DND-41 (cell line): Measurements from ENCODE around the gene TMEM184A.

ENCODE experiments used
- ATAC-seq: fragments of 200-7000 bp; cut with Tn5 transposase; 3 replicates; pipeline ENCODE4 v1.9.1; 2021; ENCODE audit warnings: low read depth; ENCODE audit not compliant: insufficient read depth
- DNase-seq: peaks from one replicate; pipeline ENCODE4 v3.0.0-alpha.2; 2020
- H2AFZ ChIP-seq: 2 replicates; pipeline ENCODE4 v1.6.0; 2012; ENCODE audit warnings: low read depth, low read length
- H3K27ac ChIP-seq: 2 replicates; pipeline ENCODE4 v1.5.1; 2012; ENCODE audit warnings: low read length, inconsistent platforms
- H3K27me3 ChIP-seq: fragments of 200-600 bp; sonication (generic); 2 replicates; pipeline ENCODE4 v1.6.0; 2012; ENCODE audit warnings: low read length, mild to moderate bottlenecking, inconsistent platforms; ENCODE audit not compliant: insufficient read depth, poor library complexity
- H3K36me3 ChIP-seq: 2 replicates; pipeline ENCODE4 v1.5.1; 2012; ENCODE audit warnings: low read length, inconsistent platforms; ENCODE audit not compliant: insufficient read depth
- H3K4me1 ChIP-seq: 2 replicates; pipeline ENCODE4 v1.5.1; 2012; ENCODE audit warnings: mild to moderate bottlenecking, low read length; ENCODE audit not compliant: insufficient read depth
- H3K4me2 ChIP-seq: 2 replicates; pipeline ENCODE4 v1.6.0; 2012; ENCODE audit warnings: mild to moderate bottlenecking, moderate library complexity, low read length, inconsistent platforms; ENCODE audit not compliant: insufficient read depth
- H3K4me3 ChIP-seq, 2 experiments: fragments of 200-600 bp in 1 of 2; shearing (Covaris generic) in 1 of 2; 2 replicates each; pipeline ENCODE4 v1.5.1; 2012 to 2016; ENCODE audit warnings: inconsistent platforms in 2 of 2, low read length in 2 of 2, mild to moderate bottlenecking in 2 of 2, low read depth in 1 of 2, moderate library complexity in 1 of 2
- H3K79me2 ChIP-seq: 2 replicates; pipeline ENCODE4 v1.6.0; 2012; ENCODE audit warnings: low read length, inconsistent platforms; ENCODE audit not compliant: insufficient read depth
- H3K9ac ChIP-seq: 2 replicates; pipeline ENCODE4 v1.6.0; 2012; ENCODE audit warnings: low read depth, mild to moderate bottlenecking, inconsistent platforms, low read length, moderate library complexity
- H3K9me3 ChIP-seq: 2 replicates; pipeline ENCODE4 v1.5.1; 2012; ENCODE audit warnings: low read length, moderate library complexity, mild to moderate bottlenecking, inconsistent platforms; ENCODE audit not compliant: insufficient read depth, severe bottlenecking
- H4K20me1 ChIP-seq: 2 replicates; pipeline ENCODE4 v1.6.0; 2012; ENCODE audit warnings: low read length; ENCODE audit not compliant: insufficient read depth
- CTCF ChIP-seq: IDR thresholded peaks from 2 replicates; pipeline ENCODE4 v1.5.1; 2012; ENCODE audit warnings: borderline replicate concordance, low read length, moderate library complexity, mild to moderate bottlenecking; ENCODE audit not compliant: poor library complexity, severe bottlenecking; ENCODE audit errors: extremely low read depth
- EZH2 ChIP-seq: IDR thresholded peaks from 3 replicates; pipeline ENCODE4 v1.6.1; 2012; ENCODE audit warnings: borderline replicate concordance, low read depth, mild to moderate bottlenecking, moderate library complexity, low read length, inconsistent platforms; ENCODE audit not compliant: severe bottlenecking

TMEM184A gene

DNA sequence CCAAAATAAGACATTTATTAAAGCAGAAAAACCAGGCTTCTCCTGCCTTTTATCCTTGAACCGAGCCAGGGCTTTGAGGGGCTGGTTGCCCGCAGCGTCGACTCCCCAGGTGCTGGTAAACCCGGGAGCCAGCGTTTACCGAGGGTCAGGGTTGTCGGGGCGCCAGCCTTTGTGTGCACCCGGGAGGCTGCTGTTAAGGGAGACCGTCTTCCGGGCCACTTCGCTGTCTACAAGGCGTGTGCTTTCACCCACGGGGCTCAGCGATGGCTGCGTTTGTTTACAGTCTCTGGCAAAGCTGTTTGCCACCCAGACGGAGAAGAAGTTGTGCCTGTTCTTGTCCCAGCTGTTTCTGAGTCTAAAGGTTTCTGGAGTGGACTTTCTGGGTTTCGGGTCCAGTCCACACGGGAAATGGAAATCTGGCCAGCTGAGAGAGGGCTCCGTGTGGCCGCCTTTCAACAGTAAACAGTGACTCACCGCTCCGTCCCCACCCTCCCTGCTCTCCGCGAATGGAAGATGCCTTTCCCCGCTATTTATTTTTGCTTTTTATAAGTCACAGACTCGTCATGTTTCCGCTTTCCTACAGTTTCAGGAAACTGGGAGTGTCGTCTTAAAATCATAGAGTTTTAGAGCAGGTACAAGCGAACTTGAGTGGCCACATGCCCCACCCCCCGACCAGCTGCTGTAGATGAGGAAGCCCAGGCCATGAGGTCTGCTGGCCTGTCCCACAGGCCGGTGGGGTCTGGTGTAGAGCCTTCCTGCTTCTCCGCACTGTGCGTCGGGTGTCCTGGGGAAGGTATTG lies 23.4 kb downstream of the TMEM184A start:
- no peak for DNase-seq

DNA sequence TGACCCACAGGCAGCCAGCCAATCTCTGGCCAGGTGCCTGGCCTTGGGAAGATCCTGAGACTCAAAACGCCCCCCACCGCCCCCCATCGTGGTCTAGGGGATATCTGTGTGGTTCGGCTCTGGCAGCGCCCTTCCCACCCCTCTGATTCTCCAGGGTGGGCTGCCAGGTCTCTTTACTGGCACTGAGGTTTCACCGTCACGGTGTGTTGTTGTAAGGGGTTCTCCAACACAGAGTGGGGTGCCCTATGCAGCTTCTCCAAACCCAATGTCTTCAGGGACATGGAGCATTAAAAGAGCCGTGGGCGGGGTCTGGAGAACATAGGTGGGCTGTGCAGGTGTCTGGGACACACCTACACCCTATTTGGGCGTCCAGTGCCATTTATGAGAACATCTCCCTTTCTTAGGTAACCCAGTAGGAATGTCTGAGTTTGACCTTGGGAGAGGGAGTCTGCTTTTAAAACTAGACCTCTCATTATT lies 24.0 kb downstream of the TMEM184A start:
- H2AFZ ChIP-seq: no peak overlapping the region
- peak overlapping the region; percentile 65 for H3K9ac ChIP-seq
- TF ChIP-seq CTCF (no peak), EZH2 (no peak)
- ATAC-seq (no peak), DNase-seq (no peak)
- H3K9me3 ChIP-seq: no peaks in the 10 kb centered on the region
- peaks cover 55% of the 10 kb centered on the region for H4K20me1 ChIP-seq
- peak overlapping the region; percentile 95 for H3K4me2 ChIP-seq
- H3K27ac ChIP-seq: no peak overlapping the region
- peaks cover 64% of the 10 kb centered on the region for H3K79me2 ChIP-seq
- peaks cover 30% of the 10 kb centered on the region for H3K4me1 ChIP-seq
- H3K4me3 ChIP-seq: peak overlapping the region in 1 of 2 experiments; percentile 71; a peak in 3 of 4 replicates
- H3K27me3 ChIP-seq: no peaks in the 10 kb centered on the region
- H3K36me3 ChIP-seq: peaks cover 12% of the 10 kb centered on the region

More for the DNA sequence above, 23.4 kb downstream of the TMEM184A start:
- TF ChIP-seq CTCF (no peak), EZH2 (no peak)
- Histone ChIP-seq H3K27ac (no peak overlapping the region), H3K36me3 (peaks cover 13% of the 10 kb centered on the region), H3K9me3 (no peaks in the 10 kb centered on the region), H3K79me2 (peaks cover 70% of the 10 kb centered on the region), H2AFZ (no peak overlapping the region), H3K4me1 (peaks cover 30% of the 10 kb centered on the region), H3K9ac (peak overlapping the region; percentile 65; the same call in 1 of the 2 replicates), H3K27me3 (no peaks in the 10 kb centered on the region), H4K20me1 (peaks cover 61% of the 10 kb centered on the region), H3K4me3 (peak overlapping the region in 1 of 2 experiments; percentile 71; a peak in 1 of 4 replicates), H3K4me2 (peak overlapping the region; percentile 95)
- ATAC-seq: no peak

- peak overlapping the region; percentile 3; the same call in 1 of the 2 replicates for H2AFZ ChIP-seq
- no peaks in the 10 kb centered on the region for H3K9me3 ChIP-seq
- peak overlapping the region; percentile 51 for H3K27ac ChIP-seq
- H3K4me2 ChIP-seq: peak overlapping the region; percentile 95
- ATAC-seq: peak; percentile 41; the same call in 2 of the 3 replicates
- H4K20me1 ChIP-seq: peaks cover 49% of the 10 kb centered on the region
- H3K79me2 ChIP-seq: peaks cover 58% of the 10 kb centered on the region
- peaks cover 30% of the 10 kb centered on the region for H3K4me1 ChIP-seq
- peaks cover under 1% of the 10 kb centered on the region for H3K27me3 ChIP-seq
- peaks cover 9% of the 10 kb centered on the region; the same call in 1 of the 2 replicates for H3K36me3 ChIP-seq
- peak overlapping the region; percentile 43 to 71; a peak in 3 of 4 replicates for H3K4me3 ChIP-seq
- TF ChIP-seq CTCF (no peak), EZH2 (no peak)
- peak; percentile 29 for DNase-seq
- H3K9ac ChIP-seq: peak overlapping the region; percentile 65
Measured at GRCh38 chr7:1531263-1531978, 24.6 kb downstream of the TMEM184A start.
